ENCODE results near the gene DNAH10.
A peak's percentile ranks its signal among the peaks of the same experiment; 100 is the strongest.

DNAH10 gene

DNA sequence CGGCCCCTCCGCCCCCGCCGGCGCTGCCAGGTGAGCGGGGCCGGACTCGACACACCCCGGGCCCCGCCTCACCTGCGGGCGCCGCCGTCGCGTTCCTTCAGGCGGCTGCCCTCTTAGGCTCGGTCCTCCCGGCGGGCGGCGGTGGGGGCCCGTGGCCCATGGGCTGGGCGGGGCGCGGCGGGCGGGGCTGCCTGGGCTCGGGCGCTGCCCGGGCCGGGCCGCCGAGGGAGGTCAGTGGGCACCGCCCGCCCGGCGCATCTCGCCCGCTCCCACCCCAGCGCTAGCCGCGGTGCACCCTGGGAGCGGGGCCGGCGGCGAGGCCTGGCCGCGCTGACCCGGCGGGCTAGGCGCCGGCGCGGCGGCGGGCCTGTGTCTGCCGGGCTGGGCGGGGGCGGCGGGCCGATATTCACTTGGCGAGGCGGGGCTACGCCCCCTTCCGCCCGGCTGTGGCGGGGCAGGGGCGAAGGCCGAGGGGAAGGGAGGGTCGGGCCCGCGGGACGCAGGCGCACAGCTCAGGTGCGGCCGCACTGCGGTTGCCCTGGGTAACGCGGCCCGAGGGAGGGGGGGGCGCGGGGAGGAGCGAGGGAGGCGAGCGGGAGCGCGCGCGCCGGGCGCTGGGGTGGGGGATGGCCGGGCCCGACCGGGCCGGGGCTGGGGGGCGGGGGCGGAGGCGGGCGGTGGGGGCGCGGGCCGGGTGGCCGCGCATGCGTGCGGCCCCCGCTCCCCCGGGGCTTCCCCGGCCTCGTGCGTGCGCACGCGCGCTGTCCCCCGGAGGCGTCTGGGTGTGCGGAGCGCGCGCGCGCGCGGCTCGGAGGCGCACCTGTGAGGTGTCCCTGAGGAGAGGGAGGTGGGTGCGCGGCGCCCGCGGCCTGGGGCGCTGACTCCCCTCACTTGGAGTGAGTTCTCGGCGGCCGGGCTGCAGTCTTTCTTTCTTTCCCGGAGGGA is 210.6 kb downstream of the DNAH10 start, which contains the start of the genes CCDC92 and ZNF664:
CCDC92 (minus strand) TSS at position 375 of the 945 bp plus-strand sequence. CDS start 28,526 bp downstream, outside the sequence.
ZNF664 (plus strand) TSS at position 759 of the 945 bp plus-strand sequence. CDS start 38,930 bp downstream, outside the sequence.
- H3K4me1 ChIP-seq (ENCODE audit: control insufficient read depth, insufficient read depth, low read length) = peaks cover 10% of the 10 kb centered on the region
- peak within 1 kb of the TSS; percentile 93 for H3K27ac ChIP-seq (ENCODE audit: extremely low read depth, low read depth, low read length)
- peaks cover 25 to 28% of the 10 kb centered on the region in 2 experiments for H3K36me3 ChIP-seq (ENCODE audit: control insufficient read depth in 2 of 2, insufficient read depth in 1 of 2, low read length in 2 of 2)
- CTCF ChIA-PET = no interaction called here
- TF ChIP-seq, protein P1, sequence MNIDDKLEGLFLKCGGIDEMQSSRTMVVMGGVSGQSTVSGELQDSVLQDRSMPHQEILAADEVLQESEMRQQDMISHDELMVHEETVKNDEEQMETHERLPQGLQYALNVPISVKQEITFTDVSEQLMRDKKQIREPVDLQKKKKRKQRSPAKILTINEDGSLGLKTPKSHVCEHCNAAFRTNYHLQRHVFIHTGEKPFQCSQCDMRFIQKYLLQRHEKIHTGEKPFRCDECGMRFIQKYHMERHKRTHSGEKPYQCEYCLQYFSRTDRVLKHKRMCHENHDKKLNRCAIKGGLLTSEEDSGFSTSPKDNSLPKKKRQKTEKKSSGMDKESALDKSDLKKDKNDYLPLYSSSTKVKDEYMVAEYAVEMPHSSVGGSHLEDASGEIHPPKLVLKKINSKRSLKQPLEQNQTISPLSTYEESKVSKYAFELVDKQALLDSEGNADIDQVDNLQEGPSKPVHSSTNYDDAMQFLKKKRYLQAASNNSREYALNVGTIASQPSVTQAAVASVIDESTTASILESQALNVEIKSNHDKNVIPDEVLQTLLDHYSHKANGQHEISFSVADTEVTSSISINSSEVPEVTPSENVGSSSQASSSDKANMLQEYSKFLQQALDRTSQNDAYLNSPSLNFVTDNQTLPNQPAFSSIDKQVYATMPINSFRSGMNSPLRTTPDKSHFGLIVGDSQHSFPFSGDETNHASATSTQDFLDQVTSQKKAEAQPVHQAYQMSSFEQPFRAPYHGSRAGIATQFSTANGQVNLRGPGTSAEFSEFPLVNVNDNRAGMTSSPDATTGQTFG (tag by site-specific recombination; IDR thresholded peaks at IDR 0.05; ENCODE audit: borderline replicate concordance) = no peak
- no peak; the same call in 1 of the 2 replicates for TF ChIP-seq GLIS1 (tag by site-specific recombination; IDR thresholded peaks at IDR 0.05)
- TF ChIP-seq, protein P2, sequence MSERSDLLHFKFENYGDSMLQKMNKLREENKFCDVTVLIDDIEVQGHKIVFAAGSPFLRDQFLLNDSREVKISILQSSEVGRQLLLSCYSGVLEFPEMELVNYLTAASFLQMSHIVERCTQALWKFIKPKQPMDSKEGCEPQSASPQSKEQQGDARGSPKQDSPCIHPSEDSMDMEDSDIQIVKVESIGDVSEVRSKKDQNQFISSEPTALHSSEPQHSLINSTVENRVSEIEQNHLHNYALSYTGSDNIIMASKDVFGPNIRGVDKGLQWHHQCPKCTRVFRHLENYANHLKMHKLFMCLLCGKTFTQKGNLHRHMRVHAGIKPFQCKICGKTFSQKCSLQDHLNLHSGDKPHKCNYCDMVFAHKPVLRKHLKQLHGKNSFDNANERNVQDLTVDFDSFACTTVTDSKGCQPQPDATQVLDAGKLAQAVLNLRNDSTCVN (tag by site-specific recombination; optimal IDR thresholded peaks at IDR 0.05) = peak; percentile 69
- TF ChIP-seq ZNF423 (tag by site-specific recombination; IDR thresholded peaks at IDR 0.05) = peak; percentile 61
- no peak for TF ChIP-seq ZNF169 (tag by site-specific recombination; IDR thresholded peaks at IDR 0.05)
- TF ChIP-seq ZFP3 (tag by site-specific recombination; IDR thresholded peaks at IDR 0.05; ENCODE audit: low read depth) = no peak
- 0 out of 2 replicates have a peak, but pooled peaks have one; percentile 15 for TF ChIP-seq ZFHX2 (tag by site-specific recombination; conservative IDR thresholded peaks at IDR 0.05)
- TF ChIP-seq ZNF514 (tag by site-specific recombination; IDR thresholded peaks at IDR 0.05) = no peak
- TF ChIP-seq ZBTB8A (tag by site-specific recombination; IDR thresholded peaks at IDR 0.05) = peak; percentile 44; the same call in 1 of the 2 replicates
- TF ChIP-seq KLF1 (tag by site-specific recombination; IDR thresholded peaks at IDR 0.05) = peak; percentile 5; the same call in 1 of the 2 replicates
- TF ChIP-seq ZNF658 (tag by site-specific recombination; IDR thresholded peaks at IDR 0.05) = no peak
- TF ChIP-seq ZNF623 (tag by site-specific recombination; IDR thresholded peaks at IDR 0.05) = no peak
- TF ChIP-seq KLF10 (tag by site-specific recombination; IDR thresholded peaks at IDR 0.05) = peak; percentile 30; the same call in 1 of the 2 replicates
- TF ChIP-seq SP2 (tag by site-specific recombination; IDR thresholded peaks at IDR 0.05) = peak; percentile 17; the same call in 1 of the 2 replicates
- H3K9me3 ChIP-seq (ENCODE audit: control insufficient read depth, insufficient read depth, low read depth, low read length) = no peaks in the 10 kb centered on the region
- H3K4me3 ChIP-seq (ENCODE audit: low read depth, low read length) = peak within 1 kb of the TSS; percentile 83
- POLR2A ChIA-PET = interaction anchor here (0.6 to 2.4 kb wide), 12 partner anchors 9 to 944 kb away, joined by 3 to 8 read pairs (median 4); partner anchors contain the start of genes ATP6V0A2 and UBC

DNA sequence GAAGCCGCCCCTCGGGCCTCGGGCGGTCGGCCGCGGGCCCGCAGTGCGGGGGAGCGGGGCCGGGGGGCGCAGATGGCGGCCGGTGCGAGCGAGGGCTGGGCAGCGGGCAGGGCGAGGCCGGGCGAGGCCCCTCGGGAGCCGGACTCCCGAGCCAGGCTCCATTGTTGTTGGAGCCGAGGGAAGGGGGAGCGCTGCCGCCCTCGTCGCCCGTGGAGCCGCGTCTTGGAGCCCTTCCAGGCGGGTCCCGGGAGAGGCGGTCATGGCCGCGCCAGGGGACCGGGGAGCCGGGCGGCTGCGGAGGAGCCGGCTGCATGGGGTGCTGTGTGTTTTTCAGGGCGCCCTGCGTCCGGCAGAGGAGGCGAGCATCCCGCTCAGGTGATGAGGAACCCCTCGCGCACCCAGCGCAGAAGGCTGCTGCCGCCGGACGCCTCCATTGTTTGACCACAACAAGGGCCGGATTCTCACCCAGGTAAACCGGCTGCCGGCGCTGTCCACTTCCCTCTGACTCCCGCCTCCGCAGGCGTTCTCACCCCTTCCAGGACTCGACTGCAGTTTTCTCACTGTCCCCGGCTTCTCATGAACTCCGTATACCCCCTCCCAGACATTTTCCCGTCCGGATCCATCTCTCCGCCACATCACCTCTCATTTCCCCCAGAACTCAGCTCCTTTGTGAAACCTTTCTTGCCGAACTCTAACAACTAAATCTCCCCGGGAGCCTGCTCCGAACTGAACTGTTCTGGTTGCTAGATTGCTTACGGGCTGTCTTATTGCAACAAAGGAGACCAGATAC is 211.6 kb downstream of the DNAH10 start:
- POLR2A ChIA-PET = no interaction called here
- Histone ChIP-seq H3K27ac (ENCODE audit: extremely low read depth, low read depth, low read length) (peak overlapping the region; percentile 93), H3K4me1 (ENCODE audit: control insufficient read depth, insufficient read depth, low read length) (peaks cover 10% of the 10 kb centered on the region), H3K4me3 (ENCODE audit: low read depth, low read length) (peak overlapping the region; percentile 83), H3K36me3 (ENCODE audit: control insufficient read depth in 2 of 2, insufficient read depth in 1 of 2, low read length in 2 of 2) (peaks cover 25 to 28% of the 10 kb centered on the region in 2 experiments), H3K9me3 (ENCODE audit: control insufficient read depth, insufficient read depth, low read depth, low read length) (no peaks in the 10 kb centered on the region)
- CTCF ChIA-PET = no interaction called here
- TF ChIP-seq ZNF248 (tag by site-specific recombination; IDR thresholded peaks at IDR 0.05) (no peak), ZNF555 (tag by site-specific recombination; conservative IDR thresholded peaks at IDR 0.05) (no peak), ZNF776 (tag by site-specific recombination; IDR thresholded peaks at IDR 0.05; ENCODE audit: borderline replicate concordance) (no peak), ZBTB20 (tag by site-specific recombination; IDR thresholded peaks at IDR 0.05) (peak; percentile 69; the same call in 1 of the 2 replicates), TCF7L2 (IDR thresholded peaks at IDR 0.05; ENCODE audit: borderline replicate concordance, low read depth, low read length) (no peak), ZNF501 (tag by site-specific recombination; IDR thresholded peaks at IDR 0.05) (0 out of 2 replicates have a peak, but pooled peaks have one; percentile 40), ZNF521 (tag by site-specific recombination; IDR thresholded peaks at IDR 0.05) (no peak)
- TF ChIP-seq, protein P3, sequence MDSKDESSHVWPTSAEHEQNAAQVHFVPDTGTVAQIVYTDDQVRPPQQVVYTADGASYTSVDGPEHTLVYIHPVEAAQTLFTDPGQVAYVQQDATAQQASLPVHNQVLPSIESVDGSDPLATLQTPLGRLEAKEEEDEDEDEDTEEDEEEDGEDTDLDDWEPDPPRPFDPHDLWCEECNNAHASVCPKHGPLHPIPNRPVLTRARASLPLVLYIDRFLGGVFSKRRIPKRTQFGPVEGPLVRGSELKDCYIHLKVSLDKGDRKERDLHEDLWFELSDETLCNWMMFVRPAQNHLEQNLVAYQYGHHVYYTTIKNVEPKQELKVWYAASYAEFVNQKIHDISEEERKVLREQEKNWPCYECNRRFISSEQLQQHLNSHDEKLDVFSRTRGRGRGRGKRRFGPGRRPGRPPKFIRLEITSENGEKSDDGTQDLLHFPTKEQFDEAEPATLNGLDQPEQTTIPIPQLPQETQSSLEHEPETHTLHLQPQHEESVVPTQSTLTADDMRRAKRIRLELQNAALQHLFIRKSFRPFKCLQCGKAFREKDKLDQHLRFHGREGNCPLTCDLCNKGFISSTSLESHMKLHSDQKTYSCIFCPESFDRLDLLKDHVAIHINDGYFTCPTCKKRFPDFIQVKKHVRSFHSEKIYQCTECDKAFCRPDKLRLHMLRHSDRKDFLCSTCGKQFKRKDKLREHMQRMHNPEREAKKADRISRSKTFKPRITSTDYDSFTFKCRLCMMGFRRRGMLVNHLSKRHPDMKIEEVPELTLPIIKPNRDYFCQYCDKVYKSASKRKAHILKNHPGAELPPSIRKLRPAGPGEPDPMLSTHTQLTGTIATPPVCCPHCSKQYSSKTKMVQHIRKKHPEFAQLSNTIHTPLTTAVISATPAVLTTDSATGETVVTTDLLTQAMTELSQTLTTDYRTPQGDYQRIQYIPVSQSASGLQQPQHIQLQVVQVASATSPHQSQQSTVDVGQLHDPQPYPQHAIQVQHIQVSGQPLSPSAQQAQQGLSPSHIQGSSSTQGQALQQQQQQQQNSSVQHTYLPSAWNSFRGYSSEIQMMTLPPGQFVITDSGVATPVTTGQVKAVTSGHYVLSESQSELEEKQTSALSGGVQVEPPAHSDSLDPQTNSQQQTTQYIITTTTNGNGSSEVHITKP (tag by site-specific recombination; IDR thresholded peaks at IDR 0.05) = peak; percentile 81
- TF ChIP-seq, protein P4, sequence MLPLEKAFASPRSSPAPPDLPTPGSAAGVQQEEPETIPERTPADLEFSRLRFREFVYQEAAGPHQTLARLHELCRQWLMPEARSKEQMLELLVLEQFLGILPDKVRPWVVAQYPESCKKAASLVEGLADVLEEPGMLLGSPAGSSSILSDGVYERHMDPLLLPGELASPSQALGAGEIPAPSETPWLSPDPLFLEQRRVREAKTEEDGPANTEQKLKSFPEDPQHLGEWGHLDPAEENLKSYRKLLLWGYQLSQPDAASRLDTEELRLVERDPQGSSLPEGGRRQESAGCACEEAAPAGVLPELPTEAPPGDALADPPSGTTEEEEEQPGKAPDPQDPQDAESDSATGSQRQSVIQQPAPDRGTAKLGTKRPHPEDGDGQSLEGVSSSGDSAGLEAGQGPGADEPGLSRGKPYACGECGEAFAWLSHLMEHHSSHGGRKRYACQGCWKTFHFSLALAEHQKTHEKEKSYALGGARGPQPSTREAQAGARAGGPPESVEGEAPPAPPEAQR (tag by site-specific recombination; IDR thresholded peaks at IDR 0.05) = no peak
